Stimulated activated CD4-positive, alpha-beta T cell treated with anti-CD3 and anti-CD28 coated beads, Interleukin-12 subunit alpha, Interleukin-12 subunit beta, amount 100 ng/mL, for 48 hours (primary cell): ENCODE data around the gene RAPGEF6.
"Not testable (repeated sequence)": the region's sequence is repeated elsewhere in the genome, so short reads cannot be mapped to it uniquely, and the experiment has no call there.

Experiments
- DNase-seq, 3 donors: peaks; one replicate each; pipeline ENCODE4 v3.0.0-alpha.2; 2020; ENCODE audit warnings: low read depth in 2 of 3, low spot score in 1 of 3

RAPGEF6 gene

DNA sequence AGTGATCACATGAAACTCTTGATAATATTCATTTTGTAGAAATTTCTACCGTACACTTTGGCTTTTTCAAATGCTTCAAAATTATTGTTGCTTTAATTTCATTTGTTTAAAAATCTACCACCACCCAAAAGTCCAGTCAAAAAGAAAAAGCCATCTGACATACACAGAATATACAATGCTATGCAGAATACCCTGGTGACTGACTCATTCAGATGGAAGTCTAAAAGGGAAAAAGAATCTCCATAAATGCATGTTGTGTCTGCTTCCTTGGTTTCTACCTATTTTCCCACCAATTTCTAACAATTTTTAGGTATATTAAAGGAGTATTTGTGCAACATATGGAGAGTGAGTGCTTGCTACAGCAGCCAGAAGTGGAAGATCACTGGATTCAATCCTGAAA lies 9.3 kb upstream of the RAPGEF6 start:
- no peak for DNase-seq

DNA sequence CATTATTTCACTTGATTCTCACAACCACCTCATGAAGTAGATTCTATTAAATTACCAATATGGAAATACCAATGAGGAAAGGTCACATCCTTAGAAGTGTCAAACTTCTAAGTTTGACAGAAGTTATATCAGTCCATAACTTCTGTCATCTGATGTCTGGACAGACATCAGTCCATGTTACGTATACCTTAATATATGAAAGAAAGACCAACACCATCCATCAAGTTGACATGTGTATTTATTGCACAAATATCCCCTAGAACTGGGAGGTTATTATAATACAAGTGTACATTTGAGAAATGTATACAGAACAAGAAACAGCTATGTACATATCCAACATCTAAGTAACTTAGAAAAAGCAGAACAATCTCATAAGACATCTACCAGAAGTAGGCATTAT lies 6.5 kb upstream of the RAPGEF6 start:
- DNase-seq: no peak

DNA sequence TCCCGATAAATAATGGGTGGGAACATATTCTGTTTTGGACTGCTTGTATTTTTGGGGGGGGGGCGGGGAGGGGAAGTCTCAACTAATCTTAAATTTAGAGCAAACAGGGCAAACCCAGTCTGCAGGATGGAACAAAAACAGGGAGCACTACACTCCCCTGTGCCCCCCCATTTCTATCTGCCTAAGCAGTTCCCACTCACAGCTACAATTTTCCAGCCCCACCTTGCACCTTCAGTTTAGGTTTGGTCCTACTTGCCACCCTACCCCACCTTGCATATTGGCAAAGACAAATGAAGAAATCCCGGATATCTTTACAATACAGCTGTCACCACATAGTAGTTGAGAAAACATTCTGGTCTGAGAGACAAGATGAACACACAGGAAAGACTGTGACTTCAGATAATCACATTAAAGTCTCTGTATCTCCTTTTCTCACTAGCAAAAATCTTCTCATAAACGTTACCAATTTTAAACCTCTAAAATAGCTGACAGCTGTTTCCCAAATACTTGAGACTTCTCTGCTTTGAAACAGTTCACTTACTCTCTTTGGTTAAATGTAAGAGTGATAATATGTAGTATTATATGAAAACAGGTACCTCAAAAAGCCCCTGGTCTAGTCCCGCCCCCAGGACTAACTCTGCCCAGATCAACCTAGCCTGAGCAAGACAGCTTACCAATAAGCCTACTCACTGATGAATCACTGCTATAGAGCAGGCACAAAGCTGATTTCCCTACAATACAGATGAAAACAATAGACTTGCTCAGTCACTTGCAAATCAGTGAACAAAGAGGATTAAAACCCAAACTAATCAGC lies 5.2 kb upstream of the RAPGEF6 start:
- peak; percentile 34 to 63 (median 47) for DNase-seq

DNA sequence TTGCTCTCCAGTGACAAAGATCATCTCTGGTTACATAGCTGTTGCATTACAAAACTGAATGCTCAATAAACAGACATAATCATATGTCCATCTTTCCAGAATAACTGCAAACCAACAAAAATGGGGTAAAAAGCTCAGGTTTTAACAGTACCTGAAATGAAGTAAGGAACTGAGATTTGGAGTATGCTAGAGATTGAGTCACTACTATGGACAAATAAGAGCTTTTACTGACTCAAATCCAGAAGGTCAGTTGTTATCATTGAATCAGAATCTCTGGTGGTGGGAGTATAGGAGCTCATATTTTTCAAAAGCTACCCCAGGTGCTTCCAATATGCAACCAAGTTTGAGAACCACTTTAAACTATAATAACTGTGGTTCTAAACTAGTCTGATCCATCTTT lies 4.1 kb upstream of the RAPGEF6 start:
- DNase-seq: no peak

DNA sequence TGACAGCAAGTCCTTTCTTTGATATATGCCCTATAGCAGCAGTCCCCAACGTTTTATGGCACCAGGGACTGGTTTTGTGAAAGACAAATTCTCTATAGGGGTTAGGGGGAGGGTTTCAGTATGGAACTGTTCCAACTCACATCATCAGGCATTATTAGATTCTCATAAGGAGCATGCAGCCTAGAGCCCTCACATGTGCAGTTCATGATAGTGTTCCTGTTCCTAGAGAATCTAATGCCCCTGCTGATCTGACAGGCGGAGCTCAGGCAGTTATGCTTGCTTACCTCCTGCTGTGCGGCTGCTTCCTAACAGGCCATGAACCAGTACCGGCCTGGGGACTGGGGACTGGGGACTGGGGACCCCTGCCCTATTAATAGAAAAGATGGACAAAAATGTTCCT lies 2.7 kb upstream of the RAPGEF6 start:
- DNase-seq: no peak

DNA sequence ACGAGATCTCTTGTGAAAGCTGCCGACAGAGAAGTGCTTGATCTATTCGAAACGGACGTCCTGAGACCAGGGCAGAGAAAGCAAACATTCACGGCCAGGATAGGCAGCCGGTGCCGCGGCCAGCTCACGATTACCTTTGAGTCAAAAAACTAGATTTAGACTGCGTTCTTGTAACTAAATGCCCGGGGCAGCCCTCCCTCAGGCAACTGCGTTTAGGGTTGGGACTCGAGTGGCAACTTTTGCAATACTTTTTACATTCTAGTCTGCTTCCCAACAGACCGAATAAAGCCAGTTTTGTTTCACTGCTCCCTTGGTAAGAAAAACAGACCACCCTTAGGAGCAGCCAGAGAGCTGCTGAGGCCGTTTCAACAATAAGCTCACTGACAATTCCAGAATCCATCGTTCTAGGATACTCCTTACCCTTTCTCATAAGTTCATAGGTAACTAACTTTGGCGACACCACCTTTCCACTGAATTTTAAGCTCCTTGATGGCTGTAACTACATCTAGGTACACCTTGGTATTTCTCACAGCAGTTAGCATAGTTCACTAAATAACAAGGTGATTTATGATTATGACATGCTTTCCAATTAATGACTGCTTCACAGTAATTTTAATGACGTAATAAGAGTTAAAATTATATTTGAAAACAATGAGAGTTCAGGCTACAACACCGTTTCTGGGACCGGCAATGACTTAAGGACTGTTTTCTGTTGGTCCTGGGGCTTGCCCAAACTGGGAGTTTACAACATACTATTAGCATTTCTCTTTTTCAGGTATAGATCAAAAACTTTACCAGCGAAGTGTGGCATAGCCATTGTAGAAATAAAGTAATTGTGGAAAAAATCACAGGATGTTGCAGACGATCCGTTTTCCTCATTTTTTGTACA lies 899 bp upstream of the RAPGEF6 start:
- DNase-seq: no peak

DNA sequence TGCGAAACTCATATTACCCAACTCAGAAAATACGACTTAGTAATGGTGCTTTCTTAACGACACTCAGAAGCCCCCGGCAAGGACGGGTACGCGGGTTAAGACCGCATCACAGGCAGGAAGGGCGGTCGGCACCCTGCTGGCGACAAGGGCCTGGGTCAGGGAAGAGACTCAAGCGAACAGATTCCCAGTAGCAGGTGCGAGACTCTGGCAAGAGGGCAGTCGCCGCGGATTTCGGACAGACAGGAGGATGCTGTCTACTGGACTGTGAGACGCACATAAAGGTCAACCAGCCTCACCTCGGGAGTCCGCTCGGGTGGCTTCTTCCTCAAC lies 398 bp downstream of the RAPGEF6 start:
- peak; percentile 30 to 45 (median 37) for DNase-seq

DNA sequence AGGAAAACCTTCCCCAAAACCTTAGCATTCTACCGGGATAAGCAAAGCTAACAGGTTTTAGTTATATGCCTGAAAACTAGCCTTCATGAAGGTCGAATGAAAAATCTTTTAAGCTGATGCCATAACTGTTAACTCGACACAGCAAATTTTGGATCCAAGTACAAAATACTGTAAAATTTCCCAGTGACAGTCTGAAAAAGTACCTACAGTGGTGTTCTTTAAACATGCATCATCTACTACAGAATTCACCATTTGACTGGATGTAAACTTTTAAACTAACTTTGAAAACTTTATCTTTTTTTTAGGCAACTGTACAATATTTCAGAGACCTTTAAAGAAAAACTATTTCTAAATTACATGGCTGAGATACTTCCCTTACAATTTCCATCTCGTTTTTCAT lies 791 bp downstream of the RAPGEF6 start:
- DNase-seq: no peak

DNA sequence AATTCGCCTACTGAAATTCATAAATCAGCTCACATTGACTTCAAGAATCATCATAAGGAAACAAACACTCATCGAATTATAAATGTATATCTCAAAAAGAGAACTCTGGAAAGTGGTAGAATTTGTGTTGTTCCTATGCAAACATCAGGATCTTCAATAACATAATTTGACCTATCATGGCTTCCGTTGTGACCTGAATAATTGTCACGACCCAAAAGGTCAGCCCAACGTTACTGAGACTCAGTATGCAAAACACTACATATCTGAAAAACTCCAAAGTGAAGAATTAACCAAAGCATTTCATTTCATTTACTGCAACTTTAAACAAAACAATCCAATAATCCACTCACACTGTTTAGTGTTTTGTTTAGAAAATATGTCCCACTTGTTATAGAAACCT lies 1.2 kb downstream of the RAPGEF6 start:
- DNase-seq: no peak

DNA sequence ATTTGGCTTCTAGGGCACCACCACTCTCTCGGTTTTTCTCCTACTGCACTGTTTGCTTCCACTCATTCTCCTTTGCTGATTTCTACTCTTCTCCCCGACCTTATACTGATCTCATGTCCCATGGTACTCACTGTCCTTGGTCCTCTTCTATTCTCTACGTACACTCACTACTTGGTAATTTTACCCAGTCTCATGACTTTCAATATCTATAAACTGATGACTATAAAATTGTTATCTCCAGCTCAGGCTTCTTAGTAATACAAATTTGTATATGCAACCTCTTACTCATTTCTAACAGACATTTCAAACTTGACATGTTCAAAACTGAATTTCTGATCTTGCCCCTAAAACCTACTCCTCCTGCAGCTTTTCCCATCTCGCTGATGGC lies 4.1 kb downstream of the RAPGEF6 start:
- no peak for DNase-seq

DNA sequence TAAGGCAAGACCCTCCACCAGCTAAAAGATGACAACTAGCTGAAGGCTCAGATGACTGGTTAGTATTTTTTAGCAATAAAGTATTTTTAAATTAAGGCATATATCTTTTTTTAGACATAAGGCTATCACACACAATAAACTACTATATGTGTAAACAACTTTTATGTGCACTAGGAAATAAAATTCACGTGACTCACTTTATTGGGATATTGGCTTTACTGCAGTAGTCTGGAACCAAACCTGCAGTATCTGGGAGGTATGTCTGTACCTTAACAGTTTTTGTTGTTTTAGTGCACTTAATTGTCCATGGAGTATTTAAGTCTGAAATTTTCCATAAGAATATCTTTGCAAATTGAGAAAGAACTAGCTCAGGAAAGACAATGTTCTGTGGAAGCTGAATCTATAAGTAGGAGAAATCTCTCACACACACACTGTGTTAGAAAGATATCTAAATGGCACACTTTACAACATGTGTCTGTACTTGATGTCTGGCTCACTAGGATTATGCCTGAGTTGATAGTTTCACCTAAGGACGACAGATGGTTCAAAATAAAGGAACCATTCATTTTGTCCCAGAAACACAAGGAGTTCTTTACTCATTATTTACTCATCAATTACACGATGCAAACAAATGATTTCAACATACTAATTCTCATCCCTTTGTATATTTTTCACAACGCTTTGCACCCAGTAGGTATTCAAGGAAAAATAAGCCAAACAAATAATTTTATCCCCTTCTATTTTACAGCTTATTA lies 4.6 kb downstream of the RAPGEF6 start:
- no peak for DNase-seq

DNA sequence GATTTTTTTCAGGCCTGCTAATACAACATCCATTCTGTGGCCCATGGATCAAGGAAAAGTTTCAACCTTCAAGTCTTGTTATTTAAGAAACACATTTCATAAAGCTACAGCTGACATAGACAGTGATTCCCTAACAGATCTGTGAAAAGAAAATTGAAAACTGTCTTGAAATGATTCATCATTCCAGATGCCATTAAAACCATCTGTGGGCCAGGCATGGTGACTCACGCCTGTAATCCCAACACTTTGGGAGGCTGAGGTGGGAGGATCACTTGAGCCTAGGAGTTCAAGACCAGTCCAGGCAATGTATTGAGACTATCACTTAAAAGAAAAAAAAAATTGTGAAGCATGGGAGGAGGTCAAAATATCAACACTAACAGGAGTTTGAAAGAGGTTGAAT lies 6.0 kb downstream of the RAPGEF6 start:
- DNase-seq: no peak

DNA sequence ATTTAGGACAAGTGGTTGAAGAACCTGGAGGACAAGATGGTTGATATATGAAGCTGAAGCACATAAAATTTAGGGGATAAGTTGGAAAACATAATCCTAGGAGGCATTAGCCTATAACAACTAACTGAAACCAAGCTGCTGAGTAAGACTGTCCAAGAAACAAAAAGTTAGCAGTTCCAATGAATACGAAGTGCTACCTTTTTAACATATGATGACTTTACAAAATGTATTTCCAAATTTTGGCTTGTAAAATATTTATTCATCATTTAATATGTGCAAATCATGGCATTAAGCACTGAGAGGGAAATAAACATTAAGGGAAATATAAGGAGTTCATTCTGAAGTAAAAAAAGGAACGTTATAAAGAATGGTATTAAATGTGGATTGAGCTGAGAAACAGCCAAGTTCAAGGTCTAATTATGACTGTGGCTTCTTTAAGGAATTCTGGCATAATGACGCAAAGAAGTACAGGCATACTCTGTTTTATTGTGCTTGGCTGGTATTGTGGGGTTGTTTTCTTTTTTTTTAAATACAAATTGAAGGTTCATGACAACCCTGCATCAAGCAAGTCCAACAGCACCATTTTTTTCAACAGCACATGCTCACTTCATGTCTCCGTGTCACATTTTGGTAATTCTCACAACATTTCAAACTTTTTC lies 7.7 kb downstream of the RAPGEF6 start:
- no peak for DNase-seq

DNA sequence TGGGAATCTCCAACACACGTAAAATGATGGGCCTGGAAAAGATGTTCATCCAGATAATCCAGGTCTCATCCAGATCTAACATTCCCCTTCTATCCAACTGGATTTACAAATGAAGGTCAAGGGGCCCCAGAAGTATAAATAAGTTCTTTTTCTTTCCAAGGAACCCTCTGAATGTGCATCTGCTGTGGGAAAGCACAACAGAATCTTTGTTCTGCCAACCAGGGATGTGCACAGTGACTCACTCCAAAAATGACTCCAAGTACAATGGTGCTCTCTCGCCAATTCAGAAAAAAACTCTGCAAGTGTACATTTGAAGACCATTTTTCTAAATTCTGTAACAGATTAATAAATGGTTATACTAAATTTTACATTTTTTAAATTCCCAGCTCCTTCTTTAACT lies 12.4 kb downstream of the RAPGEF6 start:
- DNase-seq: no peak

DNA sequence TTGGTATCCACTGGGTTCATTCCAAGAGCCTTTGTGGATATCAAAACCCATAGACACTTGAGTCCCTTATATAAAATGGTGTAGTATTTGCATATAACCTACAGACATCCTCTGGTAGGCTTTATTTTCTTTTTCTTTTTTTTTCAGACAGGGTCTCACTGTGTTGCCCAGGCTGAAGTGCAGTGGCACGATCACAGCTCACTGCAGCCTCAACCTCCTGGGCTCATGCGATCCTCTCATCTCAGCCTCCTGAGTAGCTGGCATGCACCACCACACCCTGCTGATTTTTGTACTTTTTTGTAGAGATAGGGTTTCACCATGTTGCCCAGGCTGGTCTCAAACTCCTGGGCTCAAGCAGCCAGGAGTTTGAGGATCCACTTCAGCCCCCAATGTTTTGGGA lies 13.9 kb downstream of the RAPGEF6 start:
- DNase-seq: not testable (repeated sequence)

DNA sequence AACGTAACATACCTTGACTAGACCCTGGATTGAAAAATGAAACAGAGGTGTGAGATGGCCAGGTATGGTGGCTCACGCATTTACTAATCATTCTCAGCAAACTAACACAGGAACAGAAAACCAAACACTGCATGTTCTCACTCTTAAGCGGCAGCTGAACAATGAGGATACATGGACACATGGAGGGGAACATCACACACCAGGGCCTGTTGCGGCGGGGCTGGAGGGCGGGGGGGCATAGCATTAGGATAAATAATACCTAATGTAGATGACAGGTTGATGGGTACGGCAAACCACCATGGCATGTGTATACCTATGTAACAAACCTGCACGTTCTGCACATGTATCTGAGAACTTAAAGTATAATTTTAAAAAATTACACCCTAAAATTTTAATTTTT lies 15.9 kb downstream of the RAPGEF6 start:
- DNase-seq: no peak

DNA sequence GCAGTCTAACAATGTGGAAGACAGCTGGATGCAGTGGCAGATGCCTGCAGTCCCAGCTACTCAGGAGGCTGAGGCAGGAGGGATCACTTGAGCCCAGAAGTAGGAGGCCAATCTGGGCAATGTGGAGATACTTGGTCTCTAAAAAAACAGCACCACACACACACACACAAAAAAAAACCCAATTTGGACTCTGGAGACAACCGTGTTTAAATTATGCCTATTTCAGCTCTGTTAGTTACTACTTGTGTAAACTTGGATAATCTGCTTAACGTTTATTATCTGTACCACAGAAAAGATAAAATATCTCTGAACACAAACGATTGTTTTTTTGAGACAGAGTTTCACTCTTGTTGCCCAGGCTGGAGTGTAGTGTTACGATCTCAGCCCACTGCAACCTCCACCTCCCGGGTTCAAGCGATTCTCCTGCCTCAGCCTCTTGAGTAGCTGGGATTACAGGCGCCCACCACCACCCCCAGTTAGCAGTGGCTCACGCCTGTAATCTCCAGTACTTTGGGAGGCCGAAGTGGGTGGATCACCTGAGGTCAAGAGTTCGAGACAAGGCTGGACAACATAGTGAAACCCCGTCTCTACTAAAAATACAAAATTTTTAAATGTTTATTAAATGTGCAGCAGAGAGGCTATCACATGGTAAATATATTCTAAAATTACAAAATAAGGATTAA lies 17.7 kb downstream of the RAPGEF6 start:
- DNase-seq: no peak

DNA sequence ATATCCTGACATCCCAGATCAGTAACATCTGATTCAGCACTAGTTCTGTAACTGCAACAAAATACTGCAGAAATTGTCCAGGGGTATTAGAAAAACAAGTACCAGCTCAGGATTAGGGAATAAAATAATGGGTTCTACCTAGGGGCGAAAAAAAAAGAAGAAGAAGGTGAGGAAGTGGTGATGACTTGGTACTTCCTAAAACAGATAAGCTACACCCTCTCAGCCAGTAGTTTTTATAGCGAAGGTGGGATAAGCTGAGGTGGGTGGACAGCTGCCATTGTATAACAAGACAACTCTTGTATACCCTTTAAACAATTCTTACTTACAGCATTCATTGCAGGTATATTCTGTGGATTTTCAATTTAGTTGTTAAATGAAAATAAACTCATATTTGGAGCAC lies 19.1 kb downstream of the RAPGEF6 start:
- no peak for DNase-seq

DNA sequence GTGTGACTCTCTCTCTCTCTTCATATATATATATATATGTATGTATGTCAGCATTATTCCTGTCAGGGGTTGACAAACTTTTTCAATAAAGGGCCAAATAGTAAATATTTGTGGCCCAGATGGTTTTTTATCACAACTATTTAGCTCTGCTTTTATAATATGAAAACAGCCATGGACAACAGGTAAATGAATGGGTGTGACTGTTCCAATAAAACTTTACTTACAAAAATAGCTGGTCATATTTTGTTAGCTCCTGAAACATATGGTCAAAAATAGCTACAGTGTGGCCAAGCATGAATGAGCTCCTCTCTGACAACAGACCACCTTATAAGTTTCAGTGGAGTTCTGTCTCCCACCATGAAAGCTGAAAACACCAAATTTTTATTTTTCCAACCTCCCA lies 21.6 kb downstream of the RAPGEF6 start:
- DNase-seq: no peak

DNA sequence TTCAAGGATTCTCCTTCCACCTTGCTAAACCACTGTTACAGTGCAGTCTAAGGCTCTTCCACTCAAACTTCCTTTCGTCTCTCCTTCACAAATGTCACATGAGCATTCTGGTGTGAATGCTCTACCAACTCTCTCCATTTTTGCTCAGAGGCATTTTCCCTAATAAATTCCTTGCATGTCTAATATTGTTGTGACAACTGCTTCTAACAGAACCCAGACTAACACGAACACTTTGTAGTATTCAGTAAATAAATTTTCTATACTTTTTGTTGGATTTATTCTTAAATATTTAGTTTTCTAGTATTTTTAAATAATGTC lies 24.0 kb downstream of the RAPGEF6 start:
- DNase-seq: no peak
